ENCODE data around the gene PLEK.
"Not testable (repeated sequence)": the region's sequence is repeated elsewhere in the genome, so short reads cannot be mapped to it uniquely, and the experiment has no call there.

Gene PLEK

DNA sequence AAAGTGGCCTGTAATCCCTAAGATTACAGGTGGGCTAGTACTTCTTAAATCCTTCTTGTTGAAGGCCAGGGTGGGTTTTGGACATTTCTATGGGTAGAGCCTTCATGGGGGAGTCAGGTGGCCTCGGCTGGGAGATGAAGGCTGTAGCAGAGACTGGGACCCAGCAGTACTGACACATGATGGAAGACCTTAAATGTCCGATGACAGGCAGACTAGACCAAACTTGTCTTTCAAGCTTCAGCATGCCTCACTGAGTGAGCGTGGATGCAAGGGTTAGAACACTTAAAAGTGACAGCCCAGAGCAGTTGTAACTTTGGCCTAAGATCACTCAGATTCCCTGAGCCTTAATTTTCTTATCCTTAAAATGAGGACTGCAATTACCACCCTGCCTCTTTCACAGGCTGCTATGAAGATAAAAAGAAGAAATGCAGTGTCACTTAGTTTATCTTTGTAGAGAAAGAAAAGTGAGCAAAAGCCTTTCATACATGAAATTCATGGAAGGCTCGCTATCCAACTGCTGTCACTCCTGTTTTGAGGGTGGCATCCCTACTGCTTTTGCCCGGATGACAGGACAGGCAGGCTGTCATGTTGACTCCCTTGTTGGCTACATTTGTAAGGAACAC lies 19.5 kb downstream of the PLEK start:
- no peak for DNase-seq (ENCODE audit: low read depth in 2 of 2)

DNA sequence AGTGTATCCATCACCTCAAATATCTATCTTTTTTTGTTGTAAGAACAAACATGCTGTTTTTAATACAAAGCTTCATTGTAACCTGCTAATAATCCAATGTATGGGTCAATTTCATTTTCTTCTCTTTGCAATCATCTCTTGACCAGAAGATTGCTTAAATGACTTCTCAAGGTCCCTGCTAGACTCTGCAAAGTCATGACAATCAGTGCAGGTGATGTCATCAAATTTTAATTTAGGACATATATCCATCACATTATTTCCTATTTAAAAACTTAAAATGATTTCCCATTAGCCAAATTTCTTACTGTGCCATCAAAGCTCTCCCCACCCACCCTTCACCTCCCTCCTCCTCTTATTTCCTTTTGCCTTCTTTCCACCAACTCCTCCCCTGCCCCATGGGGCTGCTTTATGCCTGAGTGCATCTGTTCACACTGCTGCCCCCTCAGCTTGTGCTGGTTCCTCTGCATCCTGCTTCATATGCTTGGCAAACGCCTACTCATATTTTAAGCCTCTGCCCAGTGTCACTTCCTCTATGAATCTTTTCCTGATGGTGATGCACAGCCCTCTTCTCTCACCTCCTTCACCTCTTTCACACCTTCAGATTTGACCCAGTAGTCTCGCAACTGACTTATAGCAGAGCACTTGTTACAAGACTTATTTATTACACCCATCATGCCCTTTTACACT lies 20.3 kb downstream of the PLEK start:
- DNase-seq (ENCODE audit: low read depth in 2 of 2), result no peak

DNA sequence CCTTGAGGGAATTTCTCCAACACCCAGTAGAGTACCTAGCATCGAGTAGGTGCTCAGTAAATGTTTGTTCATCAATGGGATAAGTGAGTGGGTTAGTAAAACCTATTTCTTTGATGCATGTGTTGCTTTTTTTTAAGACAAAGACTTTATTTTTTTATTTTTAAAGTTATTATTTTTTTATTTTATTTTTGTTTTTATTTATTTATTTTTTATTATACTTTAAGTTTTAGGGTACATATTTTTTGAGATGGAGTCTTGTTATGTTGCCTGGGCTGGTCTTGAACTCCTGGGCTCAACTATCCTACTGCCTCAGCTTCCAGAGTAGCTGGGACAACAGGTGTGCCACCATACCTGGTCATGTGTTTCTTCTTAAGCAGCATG lies 20.8 kb downstream of the PLEK start:
- DNase-seq (ENCODE audit: low read depth in 2 of 2), result no peak

DNA sequence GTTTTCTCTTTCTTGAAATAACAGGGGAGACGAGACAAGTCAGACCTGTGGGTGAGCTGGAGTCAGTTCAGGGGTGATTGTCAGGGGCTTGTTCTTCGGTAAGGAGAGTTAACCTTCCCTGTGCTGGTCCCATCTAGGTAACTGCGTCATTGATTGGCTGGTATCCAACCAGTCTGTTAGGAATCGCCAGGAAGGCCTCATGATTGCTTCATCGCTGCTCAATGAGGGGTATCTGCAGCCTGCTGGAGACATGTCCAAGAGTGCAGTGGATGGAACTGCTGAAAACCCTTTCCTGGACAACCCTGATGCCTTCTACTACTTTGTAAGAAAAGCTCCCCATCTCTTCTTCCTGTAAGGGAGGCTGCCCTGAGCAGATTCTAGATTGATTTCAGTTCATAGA lies 21.3 kb downstream of the PLEK start:
- DNase-seq (ENCODE audit: low read depth in 2 of 2), result no peak

DNA sequence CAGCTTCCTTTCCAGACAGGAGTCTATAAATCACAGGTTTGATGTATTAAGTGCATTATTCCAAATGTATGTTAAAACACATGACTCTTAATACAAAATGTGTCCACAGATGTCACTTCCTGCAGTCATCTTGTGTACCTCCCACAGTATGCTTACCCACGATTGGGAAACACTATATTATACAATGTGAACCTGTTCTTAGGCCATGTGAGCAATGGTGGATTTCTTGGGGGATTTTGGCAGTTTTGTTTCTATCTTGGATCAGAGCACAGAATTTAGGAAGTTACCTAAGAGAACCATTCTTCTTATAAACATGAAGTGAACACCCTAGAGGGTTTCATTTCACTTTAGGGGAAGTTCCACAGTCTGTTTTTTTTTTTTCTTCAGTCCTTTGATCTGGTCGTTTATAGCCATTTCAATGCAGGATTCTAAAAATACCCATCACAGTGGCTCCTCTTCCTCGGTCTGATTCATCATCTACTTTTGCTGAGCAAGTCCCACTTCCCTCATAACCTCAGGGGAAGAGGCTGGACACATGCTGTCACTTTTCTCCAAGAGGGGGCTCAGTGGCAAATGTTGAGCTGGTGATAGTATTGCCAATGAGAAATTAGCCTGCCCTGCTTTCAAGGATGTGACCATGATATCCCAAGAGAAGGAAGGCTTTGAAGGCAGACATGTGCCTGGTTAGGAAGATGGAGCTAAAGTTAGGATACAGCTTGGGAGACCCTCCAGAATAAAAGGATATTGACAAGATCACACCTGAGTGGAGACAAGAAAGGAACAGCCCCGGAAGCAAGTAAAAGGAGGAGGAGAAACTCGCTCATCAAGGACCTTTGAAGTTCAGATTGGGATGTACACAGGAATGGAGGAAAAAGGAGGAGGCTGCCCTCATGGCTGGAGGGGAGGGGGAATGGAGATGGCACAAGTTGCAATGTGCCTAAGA lies 22.6 kb downstream of the PLEK start:
- DNase-seq (ENCODE audit: low read depth in 2 of 2), result no peak

DNA sequence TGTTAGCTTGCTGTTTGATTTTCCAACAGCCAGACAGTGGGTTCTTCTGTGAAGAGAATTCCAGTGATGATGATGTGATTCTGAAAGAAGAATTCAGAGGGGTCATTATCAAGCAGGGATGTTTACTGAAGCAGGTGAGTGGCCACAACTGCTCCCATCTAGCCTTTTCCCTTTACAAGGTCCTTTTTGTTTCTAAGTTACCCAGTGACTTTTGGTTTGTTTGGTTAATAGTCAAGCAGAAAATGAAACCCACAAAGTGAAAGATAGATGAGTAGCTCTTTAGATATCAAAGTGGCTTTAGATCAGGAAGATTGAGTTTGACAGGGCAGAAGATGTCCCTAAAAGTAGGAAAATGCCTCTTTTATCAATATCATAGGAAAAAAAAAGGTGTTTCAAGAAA lies 23.3 kb downstream of the PLEK start:
- DNase-seq (ENCODE audit: low read depth in 2 of 2), result no peak

DNA sequence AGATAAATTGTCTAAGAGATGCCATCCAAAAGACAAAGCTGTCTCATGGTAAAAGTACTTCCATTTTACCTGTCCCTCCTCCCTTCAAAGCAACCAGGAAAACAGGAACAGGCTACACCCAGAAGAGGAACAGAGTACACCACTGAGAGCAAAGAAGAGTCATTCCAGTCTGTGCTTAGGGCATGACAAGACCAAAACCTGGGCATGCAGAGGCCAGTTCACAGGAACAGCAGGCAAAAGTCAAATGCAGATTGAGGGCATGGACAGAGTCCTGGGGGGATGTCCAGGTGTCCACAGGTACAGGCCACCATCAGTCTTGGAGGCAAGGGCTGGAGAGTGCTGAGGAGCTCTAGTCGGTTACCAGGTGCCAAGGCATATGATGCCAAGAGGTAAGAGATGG lies 23.7 kb downstream of the PLEK start:
- no peak for DNase-seq (ENCODE audit: low read depth in 2 of 2)

DNA sequence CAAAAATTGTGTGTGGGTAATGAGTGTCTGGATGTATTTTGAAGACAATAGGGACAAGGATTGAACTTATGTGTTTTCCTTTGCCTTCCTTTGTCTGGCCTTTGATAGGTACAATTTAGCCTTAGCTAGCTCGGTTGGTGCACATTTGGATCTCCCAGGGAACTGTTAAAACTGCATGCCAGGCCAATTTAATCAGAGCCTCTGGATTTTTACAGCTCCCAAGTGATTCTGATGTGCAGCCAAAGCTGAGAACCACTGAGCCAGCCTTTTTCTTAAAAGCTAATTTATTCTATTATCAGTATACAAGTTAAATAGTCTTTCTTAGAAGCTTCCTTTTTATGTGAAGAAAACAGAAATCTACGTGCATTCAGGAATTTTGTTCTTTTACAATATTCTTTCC lies 25.0 kb downstream of the PLEK start:
- DNase-seq (ENCODE audit: low read depth in 2 of 2), result no peak

DNA sequence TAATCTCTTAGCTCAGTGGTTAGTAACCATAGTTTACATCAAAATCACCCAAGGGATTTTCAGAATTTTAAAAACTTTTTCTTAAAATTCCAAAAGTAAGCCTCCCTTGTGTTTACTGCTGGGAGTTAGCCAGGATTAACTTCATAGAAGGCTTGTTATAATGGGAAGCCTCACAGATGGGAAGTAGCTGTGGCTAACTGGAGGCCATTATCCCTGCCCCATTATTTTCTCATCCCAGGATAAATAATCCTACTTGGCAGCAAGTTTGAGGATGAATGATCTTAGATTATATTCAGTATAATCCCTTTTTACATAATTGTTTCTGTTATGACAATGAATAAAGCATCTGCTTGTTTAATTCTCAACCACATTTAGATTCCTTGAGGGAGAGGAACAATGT lies 25.5 kb downstream of the PLEK start:
- no peak for DNase-seq (ENCODE audit: low read depth in 2 of 2)

DNA sequence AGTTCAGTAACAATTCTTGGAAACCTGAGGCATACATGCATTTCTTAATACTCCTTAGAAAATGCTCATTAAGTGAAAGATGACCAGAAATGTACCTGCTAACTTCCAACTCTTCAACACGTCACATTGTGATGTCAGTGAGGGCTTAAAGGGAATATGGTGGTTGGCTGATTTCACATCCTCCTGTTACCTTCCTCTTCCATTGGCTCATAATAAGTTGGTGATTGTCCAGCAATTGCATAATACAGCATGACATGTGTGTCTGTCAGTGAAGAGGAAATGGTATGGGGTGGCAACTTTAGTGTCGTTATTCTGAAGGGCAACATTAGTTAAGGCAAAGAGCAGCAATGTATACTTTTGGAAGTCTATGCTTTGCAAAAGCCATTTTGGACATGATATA lies 26.0 kb downstream of the PLEK start:
- no peak for DNase-seq (ENCODE audit: low read depth in 2 of 2)

DNA sequence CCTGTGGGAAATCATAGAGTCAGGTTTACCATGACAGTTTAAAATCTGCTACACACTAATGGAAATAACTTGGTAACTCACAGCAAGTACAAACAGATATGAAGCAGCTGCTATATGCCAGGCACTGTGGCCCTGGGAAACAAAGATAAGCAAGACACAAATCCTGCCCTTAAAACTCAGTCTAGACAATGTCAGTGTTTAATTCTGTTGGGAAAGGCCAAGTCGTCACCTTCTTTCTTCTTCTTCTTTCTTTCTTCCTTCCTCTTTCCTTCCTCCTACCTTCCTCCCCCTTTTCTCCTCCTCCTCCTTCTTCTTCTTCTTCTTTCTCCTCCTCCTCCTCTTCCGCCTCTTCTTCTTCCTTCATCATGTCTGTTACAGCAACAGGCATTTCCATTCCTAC lies 26.8 kb downstream of the PLEK start:
- DNase-seq (ENCODE audit: low read depth in 2 of 2), result no peak

DNA sequence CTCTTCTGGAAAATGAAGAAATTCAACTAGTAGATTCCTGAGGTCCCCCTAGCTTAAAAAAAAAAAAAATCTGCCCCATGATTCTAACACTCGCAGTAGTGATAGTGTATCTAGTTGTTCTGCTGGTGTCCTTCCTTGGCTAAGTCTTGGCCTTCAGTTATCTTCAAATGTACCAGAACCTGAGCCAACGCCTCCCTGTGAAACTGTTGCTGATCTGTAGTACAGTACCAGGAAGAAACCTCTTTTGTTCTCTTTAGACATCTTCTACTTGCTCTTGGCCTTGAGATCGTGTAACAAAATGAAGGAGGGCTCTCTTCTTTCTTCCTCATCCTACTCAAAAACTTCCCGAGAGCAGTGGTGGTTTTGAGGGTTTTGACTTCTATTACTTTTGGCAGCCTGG lies 31.0 kb downstream of the PLEK start:
- no peak for DNase-seq (ENCODE audit: low read depth in 2 of 2)

DNA sequence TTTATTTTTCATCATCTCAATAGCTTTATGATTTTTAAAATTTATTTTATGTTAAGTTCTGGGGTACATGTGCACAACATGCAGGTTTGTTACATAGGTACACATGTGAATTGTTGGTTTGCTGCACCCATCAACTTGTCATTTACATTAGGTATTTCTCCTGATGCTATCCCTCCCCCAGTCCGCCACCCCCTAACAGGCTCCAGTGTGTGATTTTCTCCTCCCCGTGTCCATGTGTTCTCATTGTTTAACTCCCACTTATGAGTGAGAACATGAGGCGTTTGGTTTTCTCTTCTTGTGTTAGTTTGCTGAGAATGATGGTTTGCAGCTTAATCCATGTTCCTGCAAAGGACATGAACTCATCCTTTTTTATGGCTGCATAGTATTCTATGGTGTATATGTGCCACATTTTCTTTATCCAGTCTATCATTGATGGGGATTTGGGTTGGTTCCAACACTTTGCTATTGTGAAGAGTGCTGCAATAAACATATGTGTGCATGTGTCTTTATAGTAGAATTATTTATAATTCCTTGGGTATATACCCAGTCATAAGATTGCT lies 32.7 kb downstream of the PLEK start:
- DNase-seq (ENCODE audit: low read depth in 2 of 2), result not testable (repeated sequence)

DNA sequence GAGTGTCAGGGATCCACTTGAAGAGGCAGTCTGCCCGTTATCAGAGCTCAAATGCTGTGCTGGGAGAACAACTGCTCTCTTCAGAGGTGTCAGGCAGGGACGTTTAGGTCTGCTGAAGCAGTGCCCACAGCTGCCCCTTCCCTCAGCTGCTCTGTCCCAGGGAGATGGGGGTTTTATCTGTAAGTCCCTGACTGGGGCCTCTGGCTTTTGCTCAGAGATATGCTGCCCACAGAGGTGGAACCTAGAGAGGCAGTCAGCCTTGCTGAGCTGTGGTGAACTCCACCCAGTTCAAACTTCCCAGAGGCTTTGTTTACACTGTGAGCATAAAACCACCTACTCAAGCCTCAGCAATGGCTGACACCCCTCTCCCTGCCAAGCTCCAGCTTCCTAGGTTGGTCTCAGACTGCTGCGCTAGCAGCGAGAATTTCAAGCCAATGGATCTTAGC lies 38.1 kb downstream of the PLEK start:
- no peak for DNase-seq (ENCODE audit: low read depth in 2 of 2)

DNA sequence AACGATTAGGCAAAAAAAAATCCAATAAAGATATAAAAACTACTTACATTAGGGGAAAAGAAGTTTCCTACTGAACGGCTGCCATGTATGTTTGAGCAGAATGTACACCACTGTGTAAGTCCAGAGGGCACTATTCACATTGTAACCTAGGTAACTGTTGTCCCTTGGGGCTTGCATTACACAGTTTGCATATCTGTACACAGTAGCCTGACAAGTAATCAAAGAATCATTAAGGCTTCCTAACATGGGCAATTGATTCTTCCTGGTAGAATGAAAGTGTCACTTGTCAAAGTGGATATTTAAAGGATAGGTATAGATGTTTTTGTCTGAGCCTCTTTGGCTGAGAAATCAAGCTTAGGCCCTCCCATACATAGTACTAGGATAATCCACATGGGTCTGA lies 39.1 kb downstream of the PLEK start:
- no peak for DNase-seq (ENCODE audit: low read depth in 2 of 2)

DNA sequence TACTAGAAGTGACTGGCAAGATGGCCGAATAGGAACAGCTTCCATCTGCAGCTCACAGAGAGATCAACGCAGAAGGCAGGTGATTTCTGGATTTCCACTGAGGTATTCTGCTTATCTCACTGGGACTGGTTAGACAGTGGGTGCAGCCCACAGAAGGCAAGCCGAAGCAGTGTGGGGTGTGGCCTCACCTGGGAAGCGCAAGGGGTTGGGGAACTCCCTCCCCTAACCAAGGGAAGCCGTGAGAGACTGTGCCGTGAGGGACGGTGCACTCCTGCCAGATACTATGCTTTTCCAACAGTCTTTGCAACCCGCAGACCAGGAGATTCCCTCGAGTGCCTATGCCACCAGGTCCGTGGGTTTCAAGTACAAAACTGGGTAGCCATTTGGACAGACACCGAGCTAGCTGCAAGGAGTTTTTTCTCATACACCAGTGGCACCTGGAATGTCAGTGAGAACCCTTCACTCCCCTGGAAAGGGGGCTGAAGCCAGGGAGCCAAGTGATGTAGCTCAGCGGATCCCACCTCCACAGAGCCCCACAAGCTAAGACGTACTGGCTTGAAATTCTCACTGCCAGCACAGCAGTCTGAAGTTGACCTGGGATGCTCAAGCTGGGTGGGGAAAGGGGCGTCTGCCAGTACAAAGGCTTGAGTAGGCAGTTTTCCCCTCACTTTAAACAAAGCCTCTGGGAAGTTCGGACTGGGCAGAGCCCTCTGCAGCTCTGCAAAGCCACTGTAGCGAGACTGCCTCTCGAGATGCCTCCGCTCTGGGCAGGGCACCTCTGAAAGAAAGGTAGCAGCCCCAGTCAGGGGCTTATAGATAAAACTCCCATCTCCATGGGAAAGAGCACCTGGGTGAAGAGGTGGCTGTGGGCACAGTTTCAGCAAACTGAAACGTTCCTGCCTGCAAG lies 40.1 kb downstream of the PLEK start:
- no peak for DNase-seq (ENCODE audit: low read depth in 2 of 2)

DNA sequence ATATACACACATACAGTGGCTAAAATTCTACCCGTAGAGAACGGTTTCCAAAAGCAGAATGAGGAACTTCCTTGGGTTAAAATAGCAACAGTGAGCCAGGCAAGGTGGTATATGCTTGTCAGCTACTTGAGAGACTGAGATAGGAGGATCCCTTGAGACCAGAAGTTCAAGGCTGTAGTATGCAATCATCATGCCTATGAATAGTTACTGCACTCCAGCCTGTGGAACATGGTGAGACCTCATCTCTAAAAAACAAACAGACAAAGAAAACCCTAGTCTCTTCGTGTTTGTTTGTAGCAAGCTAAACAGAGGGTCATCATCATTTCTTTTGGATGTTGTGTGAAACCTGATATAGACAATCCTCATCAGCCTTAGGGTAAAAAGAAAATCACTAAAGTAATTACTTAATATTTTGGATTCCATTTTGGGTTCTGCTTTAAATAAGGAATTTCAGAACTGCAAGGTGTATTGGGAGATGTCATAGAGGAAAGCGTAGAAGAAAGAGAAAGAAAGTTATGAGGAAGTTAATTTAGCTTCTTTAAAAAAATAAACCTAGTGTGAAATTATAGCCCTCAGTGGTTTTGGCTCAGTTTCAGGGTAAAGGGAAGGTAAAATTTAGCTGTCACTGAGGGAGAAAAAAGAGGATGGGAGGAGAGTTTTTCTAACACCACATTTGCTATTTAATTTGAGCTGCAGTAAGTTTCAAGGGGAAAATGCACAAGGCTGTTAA lies 46.5 kb downstream of the PLEK start:
- no peak for DNase-seq (ENCODE audit: low read depth in 2 of 2)

DNA sequence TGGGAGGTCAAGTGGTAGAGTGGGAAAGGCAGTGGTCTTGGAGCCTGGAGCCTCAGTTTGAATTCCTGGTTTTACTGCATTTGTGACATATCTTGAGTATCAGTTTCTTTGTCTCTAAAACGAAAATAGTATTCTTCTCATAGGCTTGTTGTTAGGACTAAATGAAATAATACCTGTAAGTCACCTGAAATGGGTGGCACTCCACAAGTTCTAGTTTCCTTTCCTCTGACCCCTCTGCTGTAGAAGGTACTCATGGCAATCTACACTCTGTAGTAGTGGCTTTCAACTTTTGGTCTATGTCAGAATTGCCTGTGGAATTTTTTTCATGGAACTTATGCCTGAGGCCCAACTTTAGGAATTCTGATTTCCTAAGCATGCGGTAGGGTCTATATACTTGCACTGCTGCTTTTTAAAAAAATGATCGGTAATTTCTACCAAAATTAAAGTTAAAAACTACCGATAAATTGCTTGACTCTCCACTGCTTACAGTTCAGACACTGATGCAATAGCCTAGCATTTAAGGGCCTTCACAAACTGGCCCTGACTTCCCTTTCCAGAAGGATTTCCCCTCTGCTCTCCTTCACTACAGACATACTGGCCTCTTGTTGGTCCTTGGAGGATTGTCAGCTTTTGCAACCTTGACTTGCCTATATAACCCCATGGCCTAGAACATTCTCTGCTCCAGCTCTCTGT lies 47.2 kb downstream of the PLEK start:
- DNase-seq (ENCODE audit: low read depth in 2 of 2), result no peak

DNA sequence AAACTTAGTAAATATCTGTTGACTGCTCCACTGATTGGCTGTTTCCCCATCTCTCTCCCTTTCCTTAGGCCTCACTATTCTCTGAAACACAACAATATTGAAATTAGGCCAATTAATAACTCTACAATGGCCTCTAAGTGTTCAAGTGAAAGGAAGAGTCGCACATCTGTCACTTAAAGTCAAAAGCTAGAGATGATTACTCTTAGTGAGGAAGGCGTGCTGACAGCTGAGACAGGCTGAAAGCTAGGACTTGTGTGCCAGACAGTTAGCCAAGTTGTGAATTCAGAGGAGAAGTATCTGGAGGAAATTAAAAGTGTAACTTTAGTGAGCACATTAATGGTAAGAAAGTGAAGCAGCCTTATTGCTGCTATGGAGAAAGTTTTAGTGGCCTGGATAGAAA lies 48.4 kb downstream of the PLEK start:
- DNase-seq (ENCODE audit: low read depth in 2 of 2), result no peak

DNA sequence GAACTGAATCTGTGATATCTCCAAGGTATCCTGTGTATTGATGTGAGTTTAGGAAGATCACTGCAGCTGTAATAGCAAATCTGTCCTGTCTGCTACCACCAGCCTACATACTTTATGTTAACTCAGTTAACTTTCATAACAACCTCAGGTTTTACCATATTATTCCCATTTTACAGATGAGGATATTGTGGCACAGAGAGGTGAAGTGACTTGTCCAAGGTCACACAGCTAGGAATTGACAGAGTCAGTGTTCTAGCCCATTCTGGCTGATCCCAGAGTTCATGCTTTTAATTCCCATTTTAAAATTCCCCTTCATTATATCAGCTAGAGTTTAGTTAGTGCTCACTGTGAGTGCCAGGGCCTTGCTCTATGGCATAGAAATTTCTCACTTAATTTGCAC lies 49.4 kb downstream of the PLEK start:
- no peak for DNase-seq (ENCODE audit: low read depth in 2 of 2)
